Mesenchymal stem cell (in vitro differentiated cells and primary cell): Measurements from ENCODE around the gene CHADL.

Experiments used
- DNase-seq: peaks from one replicate; pipeline ENCODE4 v3.0.0-alpha.2; 2013
- H2AFZ ChIP-seq: one replicate; pipeline ENCODE4 v1.6.1; 2013; ENCODE audit warnings: low read depth, mild to moderate bottlenecking, control low read depth, inconsistent platforms, low read length, moderate library complexity
- H2AK5ac ChIP-seq: 2 replicates; pipeline ENCODE4 v1.6.1; 2013; ENCODE audit warnings: low read length, moderate library complexity, mild to moderate bottlenecking, inconsistent platforms; ENCODE audit not compliant: severe bottlenecking
- H2BK120ac ChIP-seq: one replicate; pipeline ENCODE4 v1.6.1; 2013; ENCODE audit warnings: low read depth, mild to moderate bottlenecking, inconsistent platforms, low read length, moderate library complexity
- H2BK12ac ChIP-seq, 2 experiments: one replicate each; pipeline ENCODE4 v1.6.1; 2013; ENCODE audit warnings: inconsistent platforms in 2 of 2, low read length in 2 of 2, mild to moderate bottlenecking in 2 of 2, moderate library complexity in 2 of 2, control low read depth in 1 of 2
- H2BK15ac ChIP-seq: one replicate; pipeline ENCODE4 v1.6.1; 2013; ENCODE audit warnings: mild to moderate bottlenecking, low read depth, inconsistent platforms; ENCODE audit not compliant: poor library complexity, severe bottlenecking
- H2BK5ac ChIP-seq: 2 replicates; pipeline ENCODE4 v1.6.1; 2013; ENCODE audit warnings: low read depth, mild to moderate bottlenecking, low read length, control low read depth, inconsistent platforms; ENCODE audit not compliant: poor library complexity, severe bottlenecking
- H3K14ac ChIP-seq, 2 experiments: one replicate each; pipeline ENCODE4 v1.6.1; 2013; ENCODE audit warnings: inconsistent platforms in 2 of 2, low read length in 2 of 2, control low read depth in 1 of 2, mild to moderate bottlenecking in 1 of 2, moderate library complexity in 1 of 2
- H3K18ac ChIP-seq, 2 experiments: one replicate each; pipeline ENCODE4 v1.6.1; 2013; ENCODE audit warnings: inconsistent platforms in 2 of 2, low read length in 2 of 2, control low read depth in 1 of 2, low read depth in 1 of 2, mild to moderate bottlenecking in 1 of 2
- H3K23ac ChIP-seq, 2 experiments: one replicate each; pipeline ENCODE4 v1.6.1; 2013; ENCODE audit warnings: inconsistent platforms in 2 of 2, low read length in 2 of 2, mild to moderate bottlenecking in 2 of 2, moderate library complexity in 2 of 2, control low read depth in 1 of 2
- H3K27ac ChIP-seq: 2 replicates; pipeline ENCODE4 v1.5.1; 2013; ENCODE audit warnings: mild to moderate bottlenecking, moderate library complexity, low read length, control low read depth, inconsistent platforms; ENCODE audit not compliant: poor library complexity, severe bottlenecking
- H3K27me3 ChIP-seq, 2 experiments: 2 replicates each; pipeline versions ENCODE4 v1.6.1 to v1.7.0; 2013; ENCODE audit warnings: low read length in 2 of 2, mild to moderate bottlenecking in 2 of 2, moderate library complexity in 2 of 2, control low read depth in 1 of 2, inconsistent platforms in 1 of 2; ENCODE audit not compliant: control insufficient read depth in 1 of 2, insufficient read depth in 1 of 2
- H3K36me3 ChIP-seq, 2 experiments: 2 replicates each; pipeline versions ENCODE4 v1.6.1 to v1.7.0; 2013; ENCODE audit warnings: low read length in 2 of 2, control low read depth in 1 of 2, inconsistent platforms in 1 of 2, low read depth in 1 of 2, mild to moderate bottlenecking in 1 of 2; ENCODE audit not compliant: insufficient read depth in 2 of 2, control insufficient read depth in 1 of 2
- H3K4ac ChIP-seq, 2 experiments: one replicate each; pipeline ENCODE4 v1.6.1; 2013; ENCODE audit warnings: inconsistent platforms in 2 of 2, low read length in 2 of 2, mild to moderate bottlenecking in 2 of 2, moderate library complexity in 2 of 2, control low read depth in 1 of 2, low read depth in 1 of 2
- H3K4me1 ChIP-seq: 2 replicates; pipeline ENCODE4 v1.6.1; 2013; ENCODE audit warnings: low read depth, low read length, control low read depth; ENCODE audit not compliant: control insufficient read depth, insufficient read depth
- H3K4me2 ChIP-seq: 2 replicates; pipeline ENCODE4 v1.6.1; 2013; ENCODE audit warnings: low read length, mild to moderate bottlenecking, inconsistent platforms; ENCODE audit not compliant: poor library complexity, severe bottlenecking
- H3K4me3 ChIP-seq, 2 experiments: 2 replicates each; pipeline versions ENCODE4 v1.5.1 to v1.7.0; 2013; ENCODE audit warnings: low read length in 2 of 2, mild to moderate bottlenecking in 2 of 2, control low read depth in 1 of 2, low read depth in 1 of 2; ENCODE audit not compliant: insufficient read depth in 1 of 2
- H3K79me1 ChIP-seq: replicated peaks from 2 replicates; pipeline ENCODE4 v1.6.1; 2013; ENCODE audit warnings: mild to moderate bottlenecking, control low read depth, low read length, inconsistent platforms; ENCODE audit not compliant: poor library complexity, severe bottlenecking
- H3K9ac ChIP-seq: 2 replicates; pipeline ENCODE4 v1.7.0; 2013; ENCODE audit warnings: mild to moderate bottlenecking, low read length, moderate library complexity
- H3K9me3 ChIP-seq: 2 replicates; pipeline ENCODE4 v1.7.0; 2013; ENCODE audit warnings: mild to moderate bottlenecking, low read length; ENCODE audit not compliant: control insufficient read depth
- H4K8ac ChIP-seq: one replicate; pipeline ENCODE4 v1.6.1; 2013; ENCODE audit warnings: inconsistent platforms, mild to moderate bottlenecking, low read length, moderate library complexity
- H4K91ac ChIP-seq: one replicate; pipeline ENCODE4 v1.6.1; 2013; ENCODE audit warnings: mild to moderate bottlenecking, low read length, inconsistent platforms
- WGBS: methylation state at CpG from one replicate; pipeline ENCODE4 v1.1.7; 2013; ENCODE audit warnings: mixed read lengths; 5-methylcytosine and 5-hydroxymethylcytosine counted together

The CHADL gene

DNA sequence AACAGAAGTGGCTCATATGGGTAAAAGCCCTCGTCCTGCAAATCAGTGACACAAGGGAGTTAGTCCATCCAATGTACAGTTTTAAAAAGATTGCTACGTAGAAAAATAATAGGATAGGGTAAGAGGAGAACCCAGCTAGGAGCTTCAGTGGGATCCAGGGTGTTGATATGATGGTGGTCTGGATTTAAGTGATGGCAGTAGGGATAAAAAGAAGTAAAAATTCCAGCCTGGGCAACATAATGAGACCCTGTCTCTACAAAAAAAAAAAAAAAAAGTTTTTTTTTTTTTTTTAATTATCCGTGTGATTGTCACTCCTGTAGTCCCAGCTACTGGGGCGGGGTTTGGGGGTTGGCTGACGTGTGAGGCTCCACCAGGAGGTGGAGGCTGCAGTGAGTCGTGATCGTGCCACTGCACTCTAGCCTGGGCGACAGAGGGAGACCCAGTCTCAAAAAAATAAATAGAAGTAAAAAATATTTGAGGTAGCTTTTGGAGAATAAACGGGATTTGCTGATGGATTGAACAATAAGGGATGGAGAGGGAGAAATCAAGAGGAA, 42.6 kb downstream of the CHADL start:
- Histone ChIP-seq H3K23ac (no peak overlapping the region), H3K79me1 (no peaks in the 10 kb centered on the region), H4K91ac (no peak overlapping the region), H3K27ac (no peak overlapping the region), H2BK120ac (no peak overlapping the region), H3K27me3 (peaks cover 6 to 19% of the 10 kb centered on the region in 2 experiments), H2BK12ac (no peak overlapping the region), H2BK15ac (no peak overlapping the region), H4K8ac (no peak overlapping the region), H3K18ac (no peak overlapping the region), H3K9ac (peak overlapping the region; percentile 60), H3K4me2 (peak overlapping the region; percentile 72), H3K4me1 (peaks cover 10% of the 10 kb centered on the region), H3K9me3 (no peaks in the 10 kb centered on the region), H3K4ac (no peak overlapping the region), H2AFZ (peak overlapping the region; percentile 60), H3K4me3 (peak overlapping the region in 1 of 2 experiments; percentile 92), H3K14ac (no peak overlapping the region), H3K36me3 (no peaks in the 10 kb centered on the region), H2AK5ac (no peak overlapping the region), H2BK5ac (no peak overlapping the region)
- peak; percentile 52 for DNase-seq
- WGBS = 5% methylated on average over 9 of the region's 9 CpGs

DNA sequence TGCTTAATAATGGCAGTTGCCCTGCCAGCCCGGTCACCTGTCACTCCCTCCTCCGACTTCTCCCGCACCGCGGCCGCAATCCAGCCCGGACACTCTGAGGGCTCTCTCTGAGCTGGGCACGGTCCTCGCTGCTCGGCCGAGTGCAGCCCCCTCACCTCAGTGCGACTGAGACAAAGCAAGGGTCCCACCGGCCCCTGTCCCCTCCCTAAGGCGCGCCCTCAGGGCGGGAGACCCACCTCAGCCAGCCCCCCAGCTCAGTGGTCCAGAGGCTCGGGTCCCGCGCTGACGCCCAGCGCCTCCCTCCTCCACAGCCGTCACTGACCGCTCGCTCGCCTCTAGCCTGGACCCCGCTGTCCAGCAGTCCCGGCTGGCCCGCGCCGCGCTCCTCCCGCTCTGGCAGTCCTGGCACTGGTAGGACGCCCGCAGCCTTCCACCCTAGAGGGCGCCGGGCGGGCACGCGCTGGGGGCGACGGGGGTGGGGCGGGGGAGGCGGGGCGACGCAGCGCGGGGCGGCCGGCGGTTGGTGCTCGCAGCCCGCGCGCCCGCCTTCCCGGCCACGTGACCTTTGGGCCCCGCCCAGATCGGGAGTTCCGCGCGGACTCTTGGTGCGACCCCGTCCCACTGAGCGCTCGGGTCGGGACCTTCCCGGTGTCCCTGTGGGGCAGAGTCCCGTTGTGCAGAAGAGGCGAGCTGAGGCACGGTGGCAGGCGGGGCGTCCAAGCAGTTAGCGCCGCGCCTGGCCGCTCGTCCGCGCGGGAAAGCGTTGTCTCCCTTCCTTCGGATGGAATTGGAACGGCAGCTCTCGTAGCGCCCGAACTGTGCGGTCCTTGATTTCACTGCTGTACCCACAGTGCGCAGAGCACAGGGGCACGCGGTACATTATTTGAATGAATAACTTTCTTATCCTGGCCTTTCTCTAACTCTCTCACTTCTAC, 43.4 kb downstream of the CHADL start:
- no peaks in the 10 kb centered on the region for H3K9me3 ChIP-seq
- no peak overlapping the region for H2BK15ac ChIP-seq
- H4K91ac ChIP-seq = no peak overlapping the region
- peak overlapping the region in 1 of 2 experiments; percentile 30 for H3K18ac ChIP-seq
- H3K9ac ChIP-seq = peak overlapping the region; percentile 60
- peaks cover 10% of the 10 kb centered on the region for H3K4me1 ChIP-seq
- no peak overlapping the region for H2BK5ac ChIP-seq
- H2BK12ac ChIP-seq = no peak overlapping the region
- peak; percentile 76 for DNase-seq
- H3K23ac ChIP-seq = peak overlapping the region in 1 of 2 experiments; percentile 48
- H3K27ac ChIP-seq = no peak overlapping the region
- H4K8ac ChIP-seq = peak overlapping the region; percentile 9
- no peak overlapping the region for H3K4ac ChIP-seq
- H3K14ac ChIP-seq = peak overlapping the region in 1 of 2 experiments; percentile 67
- peak overlapping the region; percentile 94 for H2AFZ ChIP-seq
- peaks cover 6 to 19% of the 10 kb centered on the region in 2 experiments for H3K27me3 ChIP-seq
- H3K4me3 ChIP-seq = peak overlapping the region; percentile 71 to 92
- H2BK120ac ChIP-seq = no peak overlapping the region
- WGBS = 1% methylated on average over 86 of the region's 91 CpGs
- H3K79me1 ChIP-seq = no peaks in the 10 kb centered on the region
- H3K4me2 ChIP-seq = peak overlapping the region; percentile 96
- no peak overlapping the region for H2AK5ac ChIP-seq
- H3K36me3 ChIP-seq = no peaks in the 10 kb centered on the region

DNA sequence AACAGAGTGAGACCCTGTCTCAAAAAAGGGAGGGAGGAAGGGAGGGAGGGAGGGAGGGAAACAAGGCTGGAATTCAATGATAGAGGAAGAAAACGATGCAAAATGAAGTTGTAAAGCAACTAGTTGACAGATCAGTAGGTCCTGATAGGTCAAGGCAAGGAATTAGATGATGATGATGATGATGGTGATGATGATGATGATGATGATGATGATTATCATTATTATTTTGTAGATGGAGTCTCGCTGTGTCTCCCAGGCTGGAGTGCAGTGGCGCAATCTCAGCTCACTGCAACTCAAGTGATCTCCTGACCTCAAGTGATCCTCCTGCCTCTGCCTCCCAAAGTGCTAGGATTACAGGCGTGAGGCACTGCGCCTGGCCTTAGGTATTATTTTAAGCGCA, 46.9 kb downstream of the CHADL start:
- no peak overlapping the region for H2BK5ac ChIP-seq
- no peaks in the 10 kb centered on the region for H3K79me1 ChIP-seq
- H4K91ac ChIP-seq = no peak overlapping the region
- no peak overlapping the region for H2BK15ac ChIP-seq
- no peak overlapping the region for H3K4me3 ChIP-seq
- H3K18ac ChIP-seq = no peak overlapping the region
- no peak overlapping the region for H3K4me2 ChIP-seq
- no peak overlapping the region for H3K4ac ChIP-seq
- no peak overlapping the region for H2BK12ac ChIP-seq
- no peak overlapping the region for H2AK5ac ChIP-seq
- 92% methylated on average over 6 of the region's 6 CpGs for WGBS
- no peak for DNase-seq
- no peak overlapping the region for H3K9ac ChIP-seq
- no peaks in the 10 kb centered on the region for H3K9me3 ChIP-seq
- peaks cover 10% of the 10 kb centered on the region for H3K4me1 ChIP-seq
- H2AFZ ChIP-seq = no peak overlapping the region
- H3K27ac ChIP-seq = no peak overlapping the region
- H3K27me3 ChIP-seq = no peaks in the 10 kb centered on the region
- H3K14ac ChIP-seq = no peak overlapping the region
- no peak overlapping the region for H3K23ac ChIP-seq
- no peak overlapping the region for H4K8ac ChIP-seq
- no peak overlapping the region for H2BK120ac ChIP-seq
- H3K36me3 ChIP-seq = no peaks in the 10 kb centered on the region

DNA sequence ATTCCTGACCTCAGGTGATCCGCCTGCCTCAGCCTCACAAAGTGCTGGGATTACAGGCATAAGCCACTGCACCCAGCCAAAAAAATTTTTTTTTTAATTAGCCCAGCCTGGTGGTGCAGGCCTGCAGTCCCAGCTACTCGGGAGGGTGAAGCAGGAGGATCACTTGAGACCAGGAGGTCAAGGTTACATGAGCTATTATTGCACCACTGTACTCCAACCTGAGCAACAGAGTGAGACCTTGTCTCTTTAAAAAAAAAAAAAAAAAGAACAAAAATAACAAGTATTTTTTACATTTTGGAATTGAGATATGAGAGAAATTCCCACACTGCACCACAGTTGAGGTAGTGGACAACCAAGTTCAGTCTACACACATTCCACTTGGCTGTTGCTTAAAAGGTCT, 49.3 kb downstream of the CHADL start:
- Histone ChIP-seq H3K9me3 (no peaks in the 10 kb centered on the region), H3K4me2 (no peak overlapping the region), H2BK12ac (no peak overlapping the region), H3K4ac (no peak overlapping the region), H3K23ac (no peak overlapping the region), H3K36me3 (no peaks in the 10 kb centered on the region), H3K4me3 (no peak overlapping the region), H3K4me1 (no peaks in the 10 kb centered on the region), H4K91ac (no peak overlapping the region), H2BK15ac (no peak overlapping the region), H2AFZ (no peak overlapping the region), H2BK5ac (no peak overlapping the region), H4K8ac (no peak overlapping the region), H3K79me1 (no peaks in the 10 kb centered on the region), H3K9ac (no peak overlapping the region), H3K27ac (no peak overlapping the region), H3K27me3 (no peaks in the 10 kb centered on the region), H3K18ac (no peak overlapping the region), H2BK120ac (no peak overlapping the region), H3K14ac (no peak overlapping the region), H2AK5ac (no peak overlapping the region)
- WGBS = 67% methylated on average over 2 of the region's 2 CpGs
- DNase-seq = no peak
